Measurements from ENCODE around the gene ABHD6.

- no peak for TF ChIP-seq CTCF (IDR thresholded peaks at IDR 0.05)
- no peak for TF ChIP-seq EP300 (IDR thresholded peaks at IDR 0.05)
Measured at GRCh38 chr3:58209933-58210332, 27.7 kb upstream of the ABHD6 start.
